HG02973 (cell line): ENCODE data around the gene C15orf61.

ENCODE experiments used
- ATAC-seq: cut with Tn5 transposase; IDR thresholded peaks from one replicate; pipeline ENCODE4 v1.9.1; 2021; ENCODE audit warnings: moderate library complexity; ENCODE audit not compliant: unreplicated experiment

The C15orf61 gene

DNA sequence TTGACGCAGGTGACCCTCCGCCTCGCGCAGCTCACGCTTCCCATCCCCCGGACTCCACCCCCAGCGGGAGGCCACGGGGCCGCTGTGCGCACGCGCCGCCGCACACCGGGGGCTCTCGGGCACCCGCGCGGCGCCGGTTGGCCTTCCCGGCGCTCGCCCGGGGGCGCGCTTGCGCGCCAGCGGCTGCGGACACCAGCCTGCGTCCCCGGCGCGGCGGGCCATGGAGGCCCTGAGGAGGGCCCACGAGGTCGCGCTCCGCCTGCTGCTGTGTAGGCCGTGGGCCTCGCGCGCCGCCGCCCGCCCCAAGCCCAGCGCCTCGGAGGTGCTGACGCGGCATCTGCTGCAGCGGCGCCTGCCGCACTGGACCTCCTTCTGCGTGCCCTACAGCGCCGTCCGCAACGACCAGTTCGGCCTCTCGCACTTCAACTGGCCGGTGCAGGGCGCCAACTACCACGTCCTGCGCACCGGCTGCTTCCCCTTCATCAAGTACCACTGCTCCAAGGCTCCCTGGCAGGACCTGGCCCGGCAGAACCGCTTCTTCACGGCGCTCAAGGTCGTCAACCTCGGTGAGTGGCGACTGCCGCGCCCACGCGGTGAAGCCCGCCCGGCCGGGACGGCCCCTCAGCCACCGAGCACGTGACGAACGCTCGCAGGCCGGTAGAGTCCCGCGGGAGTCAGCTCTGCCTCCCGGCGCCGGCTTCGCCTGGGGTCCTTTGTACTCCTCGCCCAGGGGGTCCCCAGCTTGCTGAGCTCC lies at the start of gene C15orf61:
C15orf61 (plus strand) TSS at position 103 of the 754 bp plus-strand sequence; CDS start at position 221, 118 bp downstream.
- peak; percentile 66 for ATAC-seq

DNA sequence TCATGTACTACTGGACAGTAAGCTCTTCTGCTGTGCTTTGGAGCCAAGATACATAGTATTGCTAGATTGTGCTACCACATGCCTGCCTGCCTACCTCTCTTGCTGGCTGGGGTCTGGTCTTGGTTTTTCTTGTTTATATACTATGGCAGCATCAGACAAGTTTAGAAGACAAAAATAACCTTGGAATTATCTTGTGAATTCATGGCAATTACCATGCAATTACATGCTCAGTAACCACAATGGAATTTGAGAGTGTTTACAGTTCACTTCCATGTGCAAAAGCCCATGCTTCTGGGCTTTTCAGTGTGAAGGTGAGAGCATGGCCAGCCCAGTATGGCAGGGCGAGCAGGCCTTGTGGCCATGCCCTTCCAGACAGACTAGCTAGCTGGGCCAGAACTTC lies 48.0 kb upstream of the C15orf61 start:
- ATAC-seq = no peak

DNA sequence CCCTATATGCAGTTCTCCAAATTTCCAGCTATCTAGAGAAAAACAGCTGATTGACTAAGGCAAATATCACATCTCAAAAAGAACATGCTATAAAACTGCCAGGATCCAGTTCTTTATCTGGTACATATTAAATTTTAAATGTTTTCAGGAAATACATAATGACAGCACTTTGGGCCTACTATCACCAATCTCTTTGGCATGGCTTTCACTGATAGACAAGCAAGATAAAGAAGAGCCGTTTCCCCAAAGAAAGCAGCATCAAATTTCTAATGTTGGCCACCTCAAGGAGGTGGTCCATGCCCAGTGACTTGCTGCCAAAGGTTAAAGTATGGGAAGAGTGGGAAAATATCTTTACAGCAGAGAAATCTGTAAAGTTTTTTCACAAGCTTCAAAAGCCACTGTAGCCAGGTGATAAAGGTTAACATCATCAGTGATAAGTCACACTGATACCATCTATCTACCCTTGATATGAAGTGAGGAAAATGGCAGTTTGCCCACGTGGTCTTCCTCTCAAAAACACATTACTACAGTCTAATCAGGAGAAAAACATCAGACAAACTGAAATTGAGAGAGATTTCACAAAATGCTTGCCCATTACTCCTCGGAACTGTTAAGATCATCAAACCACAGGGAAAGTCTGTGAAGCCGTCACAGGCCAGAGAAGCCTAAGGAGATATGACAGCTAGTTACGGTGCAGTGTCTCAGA lies 46.4 kb upstream of the C15orf61 start:
- ATAC-seq = no peak

DNA sequence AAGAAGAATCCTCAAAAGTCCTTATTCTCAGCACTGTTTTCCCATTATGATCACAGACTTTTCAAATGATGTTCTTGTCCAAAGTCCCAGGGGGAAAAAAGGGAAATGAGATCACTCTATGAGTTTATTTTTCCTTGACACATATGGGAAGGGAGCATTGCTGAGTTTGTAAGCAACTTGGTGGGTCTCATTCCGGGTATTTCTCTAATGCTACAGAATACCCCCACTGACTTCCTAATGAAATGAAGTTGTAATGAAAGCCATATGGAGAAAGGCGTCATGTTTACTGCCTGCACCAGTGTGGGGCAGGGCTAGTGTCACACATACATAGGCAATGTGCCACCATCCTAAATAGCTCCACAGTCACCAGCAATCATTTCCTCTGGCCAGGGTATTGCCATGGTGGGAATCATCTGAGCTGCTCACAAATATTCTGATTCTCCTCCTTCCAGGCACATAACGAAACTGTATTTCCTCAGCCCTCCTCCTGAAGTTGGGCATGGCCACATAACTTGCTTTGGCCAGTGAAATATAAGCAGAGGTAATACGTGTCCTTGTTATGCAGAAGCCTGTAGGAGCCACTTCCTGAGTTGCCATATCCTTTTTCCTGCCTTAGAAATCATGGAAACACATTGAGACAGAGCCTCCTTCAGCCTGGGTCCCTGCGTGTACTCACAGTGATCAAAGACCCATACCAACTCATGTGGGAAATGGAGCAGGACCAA lies 41.0 kb upstream of the C15orf61 start:
- ATAC-seq = no peak

DNA sequence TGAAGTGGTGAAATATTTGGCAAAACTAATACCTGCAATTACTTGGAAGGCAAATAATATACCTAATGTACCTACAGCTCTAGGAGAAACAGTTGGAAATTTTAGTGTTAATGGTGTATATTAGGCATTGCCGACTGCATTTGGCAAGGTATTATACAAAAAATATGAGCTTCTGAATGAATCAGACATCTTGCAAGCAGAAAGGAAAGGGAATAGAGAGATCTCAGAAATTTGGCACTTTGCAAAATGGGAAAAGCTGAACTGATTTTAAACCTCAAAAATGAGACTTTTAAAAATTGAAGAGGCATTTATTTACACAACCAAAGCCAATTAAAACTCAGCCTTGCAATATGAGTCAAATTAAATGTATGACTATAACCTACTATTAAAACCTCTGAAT lies 40.2 kb upstream of the C15orf61 start:
- no peak for ATAC-seq

DNA sequence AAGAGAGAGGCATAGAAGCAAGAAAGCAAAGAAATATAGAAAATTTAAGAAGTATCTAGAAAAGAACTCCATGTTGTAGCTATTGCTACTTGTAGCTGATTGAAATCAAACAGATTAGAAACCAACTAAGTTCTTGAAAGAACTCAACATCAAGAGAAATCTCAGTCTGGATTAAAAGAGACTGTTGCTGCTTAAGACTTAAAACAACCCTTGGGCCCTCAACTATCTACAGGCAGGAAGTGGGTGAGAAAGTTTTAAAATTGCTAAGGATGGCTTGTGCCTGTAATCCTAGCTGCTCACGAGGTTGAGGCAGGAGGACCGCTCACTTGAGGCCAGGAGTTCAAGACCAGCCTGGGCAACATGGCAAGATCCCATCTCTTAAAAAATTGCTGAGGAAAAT lies 39.3 kb upstream of the C15orf61 start:
- no peak for ATAC-seq

DNA sequence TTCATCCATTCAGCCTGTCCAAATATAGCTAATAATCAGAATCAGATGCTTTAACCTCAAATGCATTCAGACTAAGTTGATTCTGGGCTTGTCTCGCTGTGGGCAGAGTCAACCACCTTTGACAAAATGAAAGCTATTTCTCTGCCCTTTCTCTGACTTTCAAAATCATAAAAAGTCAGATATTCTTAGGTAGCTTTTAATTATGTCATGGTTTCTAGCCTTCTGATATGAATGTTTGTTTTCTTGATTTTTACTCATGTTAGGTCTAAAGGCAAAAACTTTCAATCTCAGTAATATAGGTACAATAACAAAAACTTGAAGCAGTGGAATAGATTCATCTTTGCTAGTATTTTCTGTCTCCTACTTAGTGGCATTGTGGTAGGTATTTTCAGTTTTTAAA lies 25.3 kb upstream of the C15orf61 start:
- no peak for ATAC-seq

DNA sequence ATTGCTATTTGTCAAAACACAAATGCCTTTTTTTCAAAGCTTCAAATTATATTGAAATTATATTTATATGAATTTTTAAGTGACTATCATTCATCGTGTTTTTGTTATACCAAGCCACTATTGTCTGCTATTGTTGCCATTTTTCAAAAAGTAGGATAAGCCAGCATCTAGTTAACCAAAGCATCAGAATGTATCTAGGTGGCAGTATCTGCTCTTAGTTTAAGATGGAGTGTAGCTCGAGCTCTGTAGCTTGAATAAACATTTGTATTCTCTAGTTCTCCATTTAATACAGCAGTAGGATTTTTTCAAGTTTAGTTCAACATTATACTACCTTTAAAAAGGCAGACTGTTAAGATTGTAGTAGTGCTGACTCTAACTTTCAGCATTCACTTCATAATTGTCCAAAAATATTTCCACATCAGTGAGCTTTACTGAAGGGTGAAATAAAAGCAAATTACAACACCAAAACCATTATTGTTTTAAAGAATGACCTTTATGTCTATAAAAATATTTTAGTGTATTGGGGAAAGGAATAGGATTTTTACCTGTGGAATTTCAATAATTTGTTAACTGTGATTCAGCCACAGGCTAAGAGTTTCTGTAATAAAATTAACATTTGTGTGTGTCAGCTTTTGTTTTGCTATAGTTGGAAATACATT lies 19.6 kb upstream of the C15orf61 start:
- ATAC-seq = no peak

DNA sequence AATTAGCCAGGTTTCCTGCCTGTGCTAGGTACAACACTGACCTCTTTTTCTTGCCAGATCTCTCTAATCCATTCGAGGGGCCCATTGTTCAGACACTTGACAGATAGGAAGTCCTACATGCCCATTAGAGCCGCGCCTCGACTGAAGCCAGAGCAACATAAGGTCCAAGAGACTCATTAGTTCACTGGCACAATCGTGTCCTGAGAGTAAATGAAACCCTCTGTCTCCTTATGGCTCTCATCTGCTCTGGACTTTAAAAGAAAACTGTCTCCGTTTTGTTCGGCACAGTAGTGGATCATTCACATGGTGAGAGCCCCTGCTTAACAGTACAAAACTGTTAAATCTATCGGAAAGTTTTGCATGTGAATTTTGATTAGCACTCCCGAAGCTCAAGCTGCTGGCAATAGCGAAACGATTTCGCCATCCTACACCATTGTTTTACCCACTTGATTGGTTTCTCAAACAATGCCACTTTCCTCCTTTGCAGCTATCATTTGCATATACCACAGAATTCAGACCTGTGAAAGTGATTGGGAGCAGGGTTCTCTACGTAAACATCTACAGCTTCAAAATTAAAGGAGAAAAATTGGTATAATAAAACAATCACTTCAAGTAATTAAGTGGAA lies 19.0 kb upstream of the C15orf61 start:
- no peak for ATAC-seq

DNA sequence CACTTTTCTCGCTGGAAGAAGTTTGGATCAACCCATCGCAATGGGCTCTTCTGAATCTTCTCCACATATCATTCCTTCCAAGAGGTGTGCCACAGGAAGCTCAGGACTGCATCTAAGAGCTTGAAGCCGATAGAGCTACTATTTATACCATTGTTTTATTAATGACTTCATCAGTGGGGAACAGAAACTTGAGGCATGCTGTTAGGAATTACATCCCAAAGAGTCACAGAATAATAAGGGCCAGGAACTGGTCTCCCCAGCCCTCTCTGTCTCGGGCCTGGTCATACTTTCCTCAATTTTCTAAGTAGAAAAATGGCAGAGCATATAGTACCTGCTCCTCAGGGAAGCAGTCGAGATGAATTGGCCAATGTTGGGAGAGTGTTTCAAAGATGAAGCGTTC lies 16.9 kb upstream of the C15orf61 start:
- no peak for ATAC-seq

DNA sequence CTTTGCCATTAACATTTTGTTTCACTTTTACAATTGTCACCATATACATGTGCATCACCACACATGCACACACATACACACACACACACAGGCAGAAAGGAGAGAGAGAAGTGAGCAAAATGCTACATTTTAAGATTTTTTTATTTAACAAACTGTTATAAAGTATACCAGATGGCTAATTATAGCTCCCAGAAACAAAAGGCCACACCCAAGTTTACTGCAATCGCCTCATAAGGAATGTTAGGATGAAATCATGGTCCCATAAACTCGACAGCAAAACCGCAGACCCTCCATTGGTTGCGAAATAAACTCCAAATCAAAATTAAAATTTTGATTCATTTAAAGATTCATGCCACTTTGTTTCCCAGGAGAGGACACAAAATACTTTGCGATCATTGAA lies 16.1 kb upstream of the C15orf61 start:
- ATAC-seq = no peak

DNA sequence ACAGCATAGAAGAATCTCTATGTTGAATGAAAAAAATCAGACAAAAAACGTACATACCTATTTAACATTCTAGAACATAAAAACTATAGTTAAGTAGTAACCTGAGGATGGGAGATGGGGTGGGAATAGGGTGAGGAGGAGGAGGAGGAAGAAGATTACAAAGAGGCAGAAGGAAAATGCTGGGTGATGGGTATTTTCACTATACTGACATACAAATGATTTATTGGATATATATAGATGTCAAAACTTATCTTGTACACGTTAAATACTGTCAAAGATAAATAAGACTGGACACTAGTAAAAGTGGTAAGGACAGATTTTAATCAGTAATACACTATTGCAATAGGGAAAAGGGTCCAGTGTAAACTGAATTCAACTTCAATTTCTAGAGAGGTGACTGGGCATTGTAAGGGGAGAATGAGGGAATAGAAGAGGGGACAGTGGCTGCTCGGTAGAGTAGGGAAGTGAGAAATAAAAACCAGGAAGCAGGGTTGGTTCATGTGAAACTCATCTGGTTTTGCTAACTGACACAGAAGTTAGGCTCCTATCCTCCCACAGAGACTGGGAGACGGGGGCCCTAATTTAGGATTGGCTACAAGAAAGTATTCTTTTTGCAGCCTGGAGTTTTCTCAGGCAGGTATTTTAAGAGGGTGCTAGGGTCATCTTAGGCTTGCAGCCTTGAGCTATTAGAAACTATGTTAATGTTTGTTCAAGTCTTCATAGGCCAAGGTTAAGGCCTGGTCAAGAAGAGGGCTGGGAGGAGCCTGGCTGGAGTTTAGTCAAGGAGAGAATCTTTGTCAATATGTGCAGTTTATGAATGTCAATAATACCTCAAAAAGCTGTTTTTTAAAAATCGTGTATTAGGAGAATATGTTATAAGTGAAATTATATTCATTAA lies 15.0 kb upstream of the C15orf61 start:
- ATAC-seq = no peak

DNA sequence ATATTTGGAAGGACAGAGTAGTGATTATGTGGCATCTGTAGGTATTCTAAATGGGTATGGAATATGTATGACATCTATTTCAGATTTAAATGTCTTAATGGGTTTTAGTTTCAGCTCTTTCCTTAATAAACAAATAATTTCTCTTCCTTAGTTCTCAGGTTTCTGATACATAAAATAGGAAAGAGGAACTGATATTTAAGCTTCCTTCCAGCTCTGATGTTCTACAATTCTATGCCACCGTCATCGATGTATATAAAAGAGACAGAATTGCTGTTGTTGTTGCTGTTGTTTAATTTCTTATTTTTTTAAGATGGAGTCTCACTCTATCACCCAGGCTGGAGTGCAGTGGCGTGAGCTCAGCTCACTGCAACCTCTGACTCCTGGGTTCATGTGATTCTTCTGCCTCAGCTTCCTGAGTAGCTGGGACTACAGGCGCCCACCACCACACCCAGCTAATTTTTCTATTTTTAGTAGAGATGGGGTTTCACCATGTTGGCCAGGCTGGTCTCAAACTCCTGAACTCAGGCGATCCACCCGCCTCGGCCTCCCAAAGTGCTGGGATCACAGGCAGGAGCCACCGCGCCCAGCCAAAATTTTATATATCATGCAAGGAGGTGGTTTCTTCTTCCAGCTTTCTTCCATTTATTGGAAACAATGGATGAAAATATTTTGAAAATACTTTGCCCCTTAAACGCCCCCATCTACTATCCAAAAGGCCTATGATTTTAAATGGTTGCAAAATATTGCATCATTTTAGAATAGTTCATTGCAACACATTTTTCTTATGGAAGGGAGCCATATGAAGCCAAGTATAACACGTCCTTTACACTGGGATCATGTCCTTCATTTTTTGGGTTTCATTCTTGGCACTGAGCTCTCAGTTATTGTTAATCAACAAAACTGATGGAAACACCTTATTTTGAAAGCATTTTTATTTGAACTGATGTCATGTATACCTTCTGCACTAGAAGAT lies 13.9 kb upstream of the C15orf61 start:
- ATAC-seq = no peak

DNA sequence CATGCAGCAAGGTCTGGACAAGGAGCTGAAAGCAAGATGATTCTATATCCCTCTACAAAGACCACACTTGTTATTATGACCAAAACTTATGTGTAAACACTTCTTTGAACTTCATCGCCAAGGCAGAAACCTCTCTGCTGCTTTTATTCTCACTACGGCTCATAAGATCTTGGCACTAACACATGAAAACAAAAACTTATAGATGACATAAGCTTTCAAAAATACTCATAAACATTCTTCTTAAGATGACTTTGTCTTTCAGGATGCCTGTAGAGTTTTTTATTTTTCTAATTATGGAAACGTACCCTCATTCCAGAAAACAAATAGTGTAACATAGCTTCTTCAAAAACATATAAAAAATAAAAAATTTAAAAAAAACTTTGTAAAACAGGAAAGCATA lies 12.5 kb upstream of the C15orf61 start:
- no peak for ATAC-seq

DNA sequence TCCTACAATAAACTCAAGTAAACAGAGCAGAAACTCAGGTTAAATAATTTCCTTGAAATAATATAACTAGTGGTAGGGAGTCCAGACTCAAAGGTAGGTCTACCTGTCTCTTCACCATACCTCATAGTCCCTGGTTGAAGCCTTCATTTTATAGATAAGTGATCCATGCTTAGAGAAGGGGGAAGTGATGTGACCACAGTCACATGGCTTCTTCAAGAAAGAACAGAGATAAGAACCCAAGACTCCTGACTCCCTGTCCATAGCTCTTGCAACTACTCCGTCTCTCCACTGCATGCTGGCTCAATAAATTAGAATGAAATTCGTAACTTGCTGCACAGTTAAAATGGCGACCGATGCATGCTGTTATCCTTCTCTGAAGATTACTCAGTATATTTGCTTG lies 11.0 kb upstream of the C15orf61 start:
- no peak for ATAC-seq

DNA sequence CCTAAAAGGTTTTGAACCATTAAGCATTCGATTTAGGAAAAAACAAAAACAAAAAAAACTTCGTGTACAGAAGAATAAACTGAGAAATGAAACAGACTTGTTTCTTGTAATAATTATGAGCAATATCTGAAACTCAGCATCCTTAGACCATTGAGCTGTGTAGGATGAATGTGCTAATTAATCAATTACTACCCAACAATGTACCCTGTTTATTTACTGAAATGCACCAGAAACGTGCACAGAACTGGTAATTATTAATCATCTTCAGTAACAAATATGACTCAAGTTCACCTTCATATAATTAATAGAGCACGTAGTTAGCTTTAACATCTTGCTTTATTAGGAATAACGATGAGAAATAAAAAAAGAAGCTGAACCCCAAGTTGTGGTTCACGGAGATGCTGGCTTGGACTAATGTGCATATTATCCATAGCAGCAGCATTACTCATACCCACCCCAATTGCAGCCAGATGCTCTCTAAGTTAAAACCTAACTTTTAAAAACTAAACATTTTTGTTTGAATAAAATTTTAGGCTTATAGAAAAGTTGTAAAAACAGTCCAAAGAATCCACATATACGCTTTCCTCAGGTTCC lies 10.2 kb upstream of the C15orf61 start:
- no peak for ATAC-seq

DNA sequence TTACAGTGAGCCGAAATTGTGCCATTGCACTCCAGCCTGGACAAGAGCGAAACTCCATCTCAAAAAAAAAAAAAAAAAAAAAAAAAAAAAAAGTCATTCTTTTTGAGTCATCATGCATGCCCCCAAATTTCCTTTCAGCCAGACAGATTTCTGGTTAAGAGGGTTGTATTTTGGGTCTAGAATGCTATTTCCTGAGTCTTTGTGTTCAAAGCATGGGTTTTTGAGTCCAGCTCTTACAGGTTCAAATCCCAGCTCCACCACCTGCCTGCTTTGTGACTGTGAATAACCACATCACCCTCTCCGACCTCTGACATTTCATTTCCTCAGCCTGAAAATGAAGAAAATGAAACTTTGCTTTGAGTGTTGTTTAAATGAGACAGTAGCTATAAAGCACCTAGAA lies 9.3 kb upstream of the C15orf61 start:
- ATAC-seq = no peak

DNA sequence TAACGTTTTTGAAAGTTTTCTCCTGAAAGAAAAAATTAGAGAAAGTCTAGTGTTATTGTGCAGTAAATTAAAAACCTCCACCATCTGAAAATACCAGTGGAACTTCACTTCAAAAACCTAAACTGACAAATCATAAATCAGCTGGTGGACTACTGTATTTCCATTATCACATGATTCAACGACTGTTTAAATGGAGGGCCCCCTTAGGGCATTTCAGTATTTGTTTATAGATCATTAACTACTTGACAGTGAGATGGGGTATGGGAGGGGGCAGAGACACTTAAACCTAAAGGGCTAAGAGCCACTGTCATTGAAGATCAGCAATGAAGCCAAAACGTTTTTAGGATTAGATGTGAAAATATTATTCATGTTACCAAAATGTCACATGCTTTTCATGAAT lies 8.8 kb upstream of the C15orf61 start:
- ATAC-seq = no peak
